Stimulated activated CD4-positive, alpha-beta T cell treated with anti-CD3 and anti-CD28 coated beads, Interleukin-4, amount 100 ng/mL, for 4 hours (primary cell): ENCODE measurements around the gene DEK.
"Not testable (repeated sequence)": the region's sequence is repeated elsewhere in the genome, so short reads cannot be mapped to it uniquely, and the experiment has no call there.

Experiments used
- DNase-seq, 2 experiments: peaks; one replicate each; pipeline ENCODE4 v3.0.0-alpha.2; 2020

DEK gene

GRCh38 chr6:18234564-18234963, 29.8 kb downstream of the DEK start:
- DNase-seq, result no peak

DNA sequence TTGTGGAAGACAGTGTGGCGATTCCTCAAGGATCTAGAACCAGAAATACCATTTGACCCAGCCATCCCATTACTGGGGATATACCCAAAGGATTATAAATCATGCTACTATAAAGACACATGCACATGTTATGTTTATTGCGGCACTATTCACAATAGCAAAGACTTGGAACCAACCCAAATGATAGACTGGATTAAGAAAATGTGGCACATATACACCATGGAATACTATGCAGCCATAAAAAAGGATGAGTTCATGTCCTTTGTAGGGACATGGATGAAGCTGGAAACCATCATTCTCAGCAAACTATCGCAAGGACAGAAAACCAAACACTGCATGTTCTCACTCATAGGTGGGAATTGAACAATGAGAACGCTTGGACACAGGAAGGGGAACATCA, 30.6 kb downstream of the DEK start:
- not testable (repeated sequence) for DNase-seq

GRCh38 chr6:18231856-18232255, 32.5 kb downstream of the DEK start:
- not testable (repeated sequence) for DNase-seq

- DNase-seq, result not testable (repeated sequence)
These were observed 35.7 kb downstream of the DEK start for GRCh38 chr6:18228590-18228989.

DNA sequence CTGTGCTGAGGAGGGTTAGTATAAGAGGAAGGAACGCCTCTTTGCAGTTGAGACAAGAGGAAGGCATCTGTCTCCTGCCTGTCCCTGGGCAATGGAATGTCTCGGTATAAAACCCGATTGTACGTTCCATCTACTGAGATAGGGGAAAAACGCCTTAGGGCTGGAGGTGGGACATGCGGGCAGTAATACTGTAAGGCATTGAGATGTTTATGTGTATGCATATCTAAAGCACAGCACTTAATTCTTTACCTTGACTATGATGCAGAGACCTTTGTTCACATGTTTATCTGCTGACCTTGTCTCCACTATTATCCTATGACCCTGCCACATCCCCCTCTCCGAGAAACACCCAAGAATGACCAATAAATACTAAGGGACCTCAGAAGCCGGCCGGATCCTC, 37.2 kb downstream of the DEK start:
- DNase-seq, result not testable (repeated sequence)

DNA sequence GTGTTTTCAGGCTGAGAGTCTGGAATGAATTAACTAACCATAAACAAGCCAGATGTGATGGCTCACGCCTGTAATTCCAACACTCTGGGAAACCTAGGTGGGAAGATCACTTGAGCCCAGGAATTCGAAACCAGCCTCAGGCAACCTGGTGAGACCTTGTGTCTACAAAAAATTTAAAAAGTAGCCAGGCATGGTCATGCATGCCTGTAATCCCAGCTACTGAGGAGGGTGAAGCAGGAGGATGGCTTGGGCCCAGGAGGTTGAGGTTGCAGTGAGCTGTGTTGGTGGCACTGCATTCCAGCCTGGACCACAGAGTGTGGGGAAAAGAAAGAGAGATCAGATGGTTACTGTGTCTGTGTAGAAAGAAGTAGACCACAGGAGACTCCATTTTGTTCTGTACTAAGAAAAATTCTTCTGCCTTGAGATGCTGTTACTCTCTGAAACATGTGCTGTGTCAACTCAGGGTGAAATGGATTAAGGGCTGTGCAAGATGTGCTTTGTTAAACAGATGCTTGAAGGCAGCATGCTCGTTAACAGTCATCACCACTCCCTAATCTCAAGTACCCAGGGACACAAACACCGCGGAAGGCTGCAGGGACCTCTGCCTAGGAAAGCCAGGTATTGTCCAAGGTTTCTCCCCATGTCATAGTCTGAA, 37.8 kb downstream of the DEK start:
- DNase-seq, result not testable (repeated sequence)

DNA sequence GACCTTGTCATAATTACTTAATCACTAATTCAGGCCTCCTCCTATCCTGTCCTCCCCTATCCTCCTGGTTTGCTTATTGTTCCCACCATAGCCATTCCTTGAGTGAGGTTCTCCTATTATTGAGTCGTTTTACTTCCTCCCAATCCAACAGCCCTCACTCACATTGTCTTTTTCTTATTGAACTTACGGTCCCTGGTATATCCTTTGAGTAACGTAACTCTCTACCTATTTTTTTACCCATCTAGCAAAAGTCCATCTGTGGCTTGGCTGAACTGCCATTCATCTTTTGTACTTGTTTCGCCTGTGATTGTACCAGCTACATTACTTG, 43.1 kb downstream of the DEK start:
- no peak for DNase-seq

- no peak for DNase-seq
These were observed 44.7 kb downstream of the DEK start for GRCh38 chr6:18219591-18219990.

- DNase-seq, result no peak
These were observed 46.1 kb downstream of the DEK start for GRCh38 chr6:18218233-18218632.

DNA sequence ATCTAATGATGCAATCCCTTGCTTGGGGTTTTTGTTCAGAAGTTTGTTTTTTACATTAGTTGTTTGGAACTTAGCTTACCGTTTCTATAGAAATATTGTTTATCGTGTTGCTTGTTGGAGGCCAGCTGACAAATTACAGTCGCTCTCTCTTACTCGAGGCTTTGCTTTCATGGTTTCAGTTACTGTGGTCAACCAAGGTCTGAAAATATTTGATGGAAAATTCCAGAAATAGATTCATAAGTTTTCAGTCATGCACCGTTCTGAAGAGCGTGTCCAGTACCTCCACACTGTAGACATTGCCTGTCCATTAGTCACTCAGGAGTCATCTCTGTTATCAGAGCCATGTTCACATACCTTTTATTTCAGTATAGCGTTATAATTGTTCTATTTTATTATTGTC, 47.9 kb downstream of the DEK start:
- DNase-seq, result no peak

GRCh38 chr6:18215436-18215835, 48.9 kb downstream of the DEK start:
- no peak for DNase-seq

GRCh38 chr6:18214003-18214402, 50.3 kb downstream of the DEK start:
- DNase-seq, result no peak

- no peak for DNase-seq
These were observed 50.9 kb downstream of the DEK start for GRCh38 chr6:18213439-18213838.

DNA sequence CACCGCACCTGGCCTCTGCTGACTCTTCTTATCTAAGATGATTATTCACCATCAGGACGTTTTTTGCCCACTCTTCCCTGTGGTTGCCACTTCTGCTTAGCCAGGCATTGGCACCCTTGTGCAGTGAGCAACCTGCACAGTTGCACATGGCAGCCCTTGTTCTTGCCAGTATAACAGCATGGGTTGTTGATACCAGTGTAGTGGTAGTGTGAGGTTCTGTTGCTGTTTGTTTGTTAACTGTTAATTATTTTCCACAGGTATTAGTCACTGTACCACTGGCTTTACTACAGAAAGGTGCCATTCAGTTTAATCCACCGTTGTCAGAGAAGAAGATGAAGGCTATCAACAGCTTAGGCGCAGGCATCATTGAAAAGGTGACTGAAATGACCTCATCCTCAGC, 52.1 kb downstream of the DEK start:
- DNase-seq, result no peak

DNA sequence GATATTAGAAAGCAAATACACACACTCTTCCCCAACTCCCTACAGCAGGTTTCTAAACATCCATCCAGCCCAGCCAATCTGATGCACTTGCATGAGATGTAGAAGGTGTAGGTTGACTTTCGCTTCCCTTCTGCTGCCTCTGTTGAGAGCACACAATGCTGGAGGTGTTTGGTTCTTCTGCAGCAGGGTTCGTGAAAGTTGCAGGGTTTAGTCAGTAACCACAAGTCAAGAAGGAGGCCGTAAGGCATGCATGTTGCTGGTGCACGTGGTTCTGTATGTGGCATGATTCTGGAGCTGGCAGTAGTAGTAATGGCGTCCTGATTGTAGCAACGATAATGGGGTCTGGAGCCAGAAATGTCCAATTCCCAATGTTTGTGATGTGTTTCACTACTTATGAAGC, 53.0 kb downstream of the DEK start:
- no peak for DNase-seq

DNA sequence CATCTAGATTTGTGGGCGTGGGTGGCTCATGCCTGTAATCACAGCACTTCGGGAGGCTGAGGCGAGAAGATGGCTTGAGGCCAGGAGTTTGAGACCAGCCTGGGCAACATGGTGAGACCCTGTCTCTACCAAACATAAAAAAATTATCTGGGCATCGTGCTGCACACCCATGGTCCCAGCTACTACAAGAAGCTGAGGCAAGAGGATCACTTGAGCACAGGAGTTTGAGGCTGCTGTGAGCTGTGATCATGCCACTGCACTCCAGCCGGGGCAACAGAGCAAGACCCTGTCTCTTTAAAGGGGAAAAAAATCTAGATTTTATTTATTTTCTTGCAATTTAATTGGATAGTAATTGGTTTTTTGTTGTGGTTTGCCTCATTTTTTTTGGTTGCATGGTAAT, 53.6 kb downstream of the DEK start:
- DNase-seq, result no peak

DNA sequence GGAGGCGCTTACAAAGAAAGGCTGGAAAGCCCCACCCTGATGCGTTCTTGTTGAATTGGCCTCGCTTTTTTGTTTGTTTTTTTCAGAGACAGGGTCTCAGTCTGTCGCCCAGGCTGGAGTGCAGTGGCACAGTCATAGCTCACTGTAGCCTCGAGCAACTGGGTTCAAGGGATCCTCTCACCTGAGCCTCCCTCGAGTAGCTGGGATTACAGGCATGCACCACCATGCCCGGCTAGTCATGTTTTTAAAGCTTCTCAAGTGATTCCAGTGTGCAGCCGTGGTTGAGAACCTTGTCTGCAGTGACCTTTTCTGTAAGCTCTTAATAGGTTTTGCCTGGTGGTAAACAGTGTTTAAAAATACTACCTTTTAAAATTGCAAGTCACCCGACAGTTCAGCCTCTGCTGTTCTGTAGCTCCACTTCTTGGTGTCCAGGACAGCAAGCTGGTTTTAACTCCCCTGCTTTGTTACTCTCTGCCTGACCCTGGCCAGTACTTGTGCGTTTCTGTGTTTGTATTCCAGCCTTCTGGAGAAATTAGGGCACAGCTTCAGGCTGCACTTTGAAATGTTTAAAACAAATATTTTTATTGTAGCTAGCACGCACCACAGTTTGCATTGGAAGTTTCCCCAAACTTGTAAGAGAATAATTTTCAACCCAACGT, 54.7 kb downstream of the DEK start:
- DNase-seq, result no peak

DNA sequence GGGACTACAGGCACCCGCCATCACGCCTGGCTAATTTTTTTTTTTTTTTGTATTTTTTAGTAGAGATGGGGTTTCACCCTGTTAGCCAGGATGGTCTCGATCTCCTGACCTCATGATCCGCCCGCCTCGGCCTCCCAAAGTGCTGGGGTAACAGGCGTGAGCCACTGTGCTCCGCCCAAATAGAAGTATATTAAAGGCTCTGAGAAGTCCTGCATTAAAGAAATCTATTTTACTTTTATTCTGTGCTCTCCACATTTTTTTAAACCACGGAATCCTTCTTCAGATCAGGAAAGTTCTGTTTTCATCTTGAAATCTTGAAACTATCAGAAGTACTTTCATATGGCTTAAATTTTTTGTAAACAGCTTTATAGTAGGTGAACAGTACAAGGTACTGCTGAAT, 55.6 kb downstream of the DEK start:
- not testable (repeated sequence) for DNase-seq

- no peak for DNase-seq
These were observed 56.4 kb downstream of the DEK start for GRCh38 chr6:18207949-18208348.

GRCh38 chr6:18207438-18207837, 56.9 kb downstream of the DEK start:
- no peak for DNase-seq

DNA sequence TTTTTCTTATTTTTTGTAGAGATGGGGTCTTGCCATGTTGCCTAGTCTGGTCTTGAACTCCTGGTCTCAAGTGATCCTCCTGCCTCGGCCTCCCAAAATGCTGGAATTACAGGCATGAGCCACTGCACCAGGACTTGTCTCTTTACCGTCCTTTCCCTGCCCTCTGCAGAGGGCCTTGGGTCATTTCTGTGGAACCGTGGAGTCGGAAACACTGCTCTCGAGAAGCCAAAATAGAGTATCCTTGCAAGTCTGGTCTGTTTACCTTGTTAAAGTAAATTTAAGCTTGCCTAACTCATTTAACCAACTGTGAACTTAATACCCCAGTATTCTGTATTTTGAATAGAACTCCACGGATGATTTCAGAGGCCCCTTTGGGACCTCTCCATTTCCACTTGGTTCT, 57.7 kb downstream of the DEK start:
- DNase-seq, result no peak

DNA sequence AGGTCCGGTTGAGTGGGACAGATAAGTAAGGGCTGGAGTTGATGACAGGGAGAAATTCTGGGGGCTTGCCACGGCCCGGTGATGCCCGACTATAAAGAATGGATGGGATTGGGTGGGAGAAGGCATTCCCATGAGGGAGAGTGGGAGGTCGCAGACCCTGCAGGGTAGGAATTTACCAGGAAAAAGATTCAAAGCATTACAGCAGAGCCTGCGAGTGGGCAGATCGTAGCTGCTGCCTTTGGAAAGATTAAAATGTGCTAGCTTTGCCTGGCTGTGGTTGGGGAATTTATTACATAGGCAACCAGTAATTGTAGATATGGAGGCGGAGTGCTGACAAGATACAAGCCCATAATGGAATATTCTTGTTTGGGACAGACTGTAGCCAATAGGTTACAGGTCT, 59.6 kb downstream of the DEK start:
- no peak for DNase-seq

DNA sequence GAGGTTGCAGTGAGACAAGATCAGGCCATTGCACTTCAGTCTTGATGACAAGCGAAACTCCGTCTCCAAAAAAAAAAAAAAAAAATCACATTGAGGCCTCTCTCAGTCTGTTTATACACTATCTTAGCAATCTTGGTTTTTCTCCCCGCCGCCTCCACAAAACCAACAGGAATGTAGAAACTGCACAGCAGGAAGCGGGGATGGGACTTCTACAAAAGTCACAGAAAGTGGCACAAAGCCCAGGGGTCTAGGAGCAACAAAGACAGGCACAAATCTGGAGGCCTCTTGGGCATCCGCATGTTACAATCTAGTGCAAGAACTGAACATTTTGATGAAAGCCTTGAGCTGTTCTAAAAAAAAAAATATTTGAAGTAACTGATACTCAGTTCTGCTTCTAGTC, 60.5 kb downstream of the DEK start:
- DNase-seq, result no peak

GRCh38 chr6:18192026-18192425, 72.3 kb downstream of the DEK start:
- no peak for DNase-seq

DNA sequence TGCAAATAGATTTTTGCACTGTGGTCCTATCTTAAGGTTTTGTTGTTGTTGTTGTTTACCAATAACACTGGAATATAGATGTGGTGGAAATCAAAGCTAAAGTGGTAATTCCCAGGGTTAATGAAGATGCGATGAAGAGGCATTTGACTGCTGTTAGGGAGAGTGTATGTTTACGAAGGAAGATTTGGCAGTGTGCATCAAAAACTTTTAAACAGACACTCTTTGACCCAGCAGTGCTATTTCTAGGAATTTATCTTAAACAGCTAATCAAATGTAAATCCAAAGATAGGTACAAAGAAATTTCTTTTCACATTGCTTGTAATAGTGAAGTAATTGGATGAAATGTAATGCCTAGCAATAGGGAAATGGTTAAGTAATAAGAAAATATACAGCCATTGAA, 75.1 kb downstream of the DEK start:
- no peak for DNase-seq
